Measurements from ENCODE around the gene GRID2.

GRCh38 chr4:92733231-92733630 is 429.5 kb downstream of the GRID2 start:
- TF ChIP-seq CTCF (IDR thresholded peaks at IDR 0.05) (no peak), POLR2A (IDR thresholded peaks at IDR 0.05) (no peak)

Measured in thyroid gland (tissue), 4 donors.